ENCODE results near the gene PRR18. TPM values are rescaled to one million over a fixed set of nuclear protein-coding genes. Genes with fewer than 3 reads are reported as not detected.
A peak's percentile ranks its signal among the peaks of the same experiment; 100 is the strongest.

PRR18 gene
- total RNA-seq, 1 donor: not detected

DNA sequence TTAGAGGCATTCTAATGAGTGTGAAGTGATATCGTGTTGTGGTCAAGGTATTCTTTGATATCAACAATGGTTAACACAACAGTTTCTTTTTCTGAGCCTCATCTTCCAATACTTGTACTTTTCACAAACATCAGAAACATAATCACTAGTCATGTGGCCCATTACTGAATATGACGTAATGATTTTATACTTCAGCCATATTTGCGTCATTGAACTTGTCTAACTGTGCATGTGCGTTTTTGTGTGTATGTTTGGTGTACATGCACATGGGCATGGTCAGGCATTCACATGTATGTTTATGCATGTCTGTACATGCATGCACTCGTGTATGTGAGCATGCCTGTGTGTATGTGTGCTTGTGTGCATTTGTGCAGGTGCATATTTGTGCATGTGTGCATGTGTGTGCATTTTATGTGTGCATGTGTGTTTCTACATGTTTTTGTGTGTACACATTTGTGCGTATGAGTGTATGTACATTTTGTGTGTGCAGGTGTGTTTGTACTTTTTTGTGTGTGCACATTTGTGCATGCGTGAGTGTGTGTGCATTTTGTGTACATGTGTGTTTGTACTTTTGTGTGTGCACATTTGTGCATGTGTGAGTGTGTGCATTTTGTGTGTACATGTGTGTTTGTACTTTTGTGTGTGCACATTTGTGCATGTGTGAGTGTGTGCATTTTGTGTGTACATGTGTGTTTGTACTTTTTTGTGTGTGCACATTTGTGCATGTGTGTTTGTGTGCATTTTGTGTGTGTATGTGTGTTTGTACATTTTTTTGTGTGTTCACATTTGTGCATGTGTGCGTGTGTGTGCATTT, 29.4 kb downstream of the PRR18 start:
- Histone ChIP-seq H2AFZ (ENCODE audit: low read length) (no peak overlapping the region), H3K4me1 (ENCODE audit: insufficient read depth, low read length) (peaks cover 6% of the 10 kb centered on the region), H3K27me3 (ENCODE audit: insufficient read depth, low read length) (no peaks in the 10 kb centered on the region), H3K4me2 (ENCODE audit: insufficient read depth, low read length) (no peak overlapping the region), H3K27ac (ENCODE audit: low read depth, low read length) (no peak overlapping the region), H3K9me3 (ENCODE audit: low read depth, low read length) (no peaks in the 10 kb centered on the region), H3K36me3 (ENCODE audit: insufficient read depth, low read length) (no peaks in the 10 kb centered on the region), H3K4me3 (ENCODE audit: insufficient read depth, low read length) (no peak overlapping the region), H4K20me1 (ENCODE audit: insufficient read depth, low read length) (no peaks in the 10 kb centered on the region), H3K79me2 (ENCODE audit: insufficient read depth, low read length) (no peaks in the 10 kb centered on the region)
- no peak for DNase-seq (ENCODE audit: insufficient read length, low spot score, missing footprints)
- TF ChIP-seq, protein P1, sequence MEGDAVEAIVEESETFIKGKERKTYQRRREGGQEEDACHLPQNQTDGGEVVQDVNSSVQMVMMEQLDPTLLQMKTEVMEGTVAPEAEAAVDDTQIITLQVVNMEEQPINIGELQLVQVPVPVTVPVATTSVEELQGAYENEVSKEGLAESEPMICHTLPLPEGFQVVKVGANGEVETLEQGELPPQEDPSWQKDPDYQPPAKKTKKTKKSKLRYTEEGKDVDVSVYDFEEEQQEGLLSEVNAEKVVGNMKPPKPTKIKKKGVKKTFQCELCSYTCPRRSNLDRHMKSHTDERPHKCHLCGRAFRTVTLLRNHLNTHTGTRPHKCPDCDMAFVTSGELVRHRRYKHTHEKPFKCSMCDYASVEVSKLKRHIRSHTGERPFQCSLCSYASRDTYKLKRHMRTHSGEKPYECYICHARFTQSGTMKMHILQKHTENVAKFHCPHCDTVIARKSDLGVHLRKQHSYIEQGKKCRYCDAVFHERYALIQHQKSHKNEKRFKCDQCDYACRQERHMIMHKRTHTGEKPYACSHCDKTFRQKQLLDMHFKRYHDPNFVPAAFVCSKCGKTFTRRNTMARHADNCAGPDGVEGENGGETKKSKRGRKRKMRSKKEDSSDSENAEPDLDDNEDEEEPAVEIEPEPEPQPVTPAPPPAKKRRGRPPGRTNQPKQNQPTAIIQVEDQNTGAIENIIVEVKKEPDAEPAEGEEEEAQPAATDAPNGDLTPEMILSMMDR (IDR thresholded peaks at IDR 0.05; ENCODE audit: extremely low read depth, low read depth, low read length): no peak

DNA sequence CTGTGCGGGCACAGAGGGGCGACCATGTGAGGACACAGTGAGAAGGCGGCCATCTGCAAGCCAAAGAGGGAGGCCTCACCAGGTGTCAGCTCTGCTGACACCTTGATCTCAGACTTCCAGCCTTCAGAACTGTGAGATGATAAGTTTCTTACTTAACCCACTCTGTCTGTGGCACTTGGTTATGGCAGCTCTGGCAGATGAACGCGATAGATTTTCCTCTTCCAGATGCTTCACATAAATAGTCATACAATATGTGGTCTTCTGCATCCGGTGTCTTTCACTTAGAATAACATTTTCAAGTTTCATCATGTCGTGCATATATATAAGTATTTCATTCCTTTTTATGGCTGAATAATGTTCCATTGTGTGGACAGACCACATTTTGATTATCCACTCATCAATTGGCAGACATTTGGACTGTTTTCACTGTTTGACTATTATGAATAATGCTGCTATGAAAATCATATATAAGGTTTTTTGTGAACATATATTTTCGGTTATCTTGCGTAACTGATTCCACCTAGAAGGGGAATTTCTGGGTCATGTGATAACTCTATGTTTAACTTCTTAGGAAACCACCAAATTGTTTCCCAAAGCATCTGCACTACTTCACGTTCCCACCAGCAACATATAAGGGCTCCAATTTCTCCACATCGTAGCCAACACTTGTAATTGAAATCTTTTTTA, 30.2 kb downstream of the PRR18 start:
- DNase-seq (ENCODE audit: insufficient read length, low spot score, missing footprints): no peak
- Histone ChIP-seq H3K36me3 (ENCODE audit: insufficient read depth, low read length) (no peaks in the 10 kb centered on the region), H3K27me3 (ENCODE audit: insufficient read depth, low read length) (no peaks in the 10 kb centered on the region), H3K9me3 (ENCODE audit: low read depth, low read length) (no peaks in the 10 kb centered on the region), H3K4me2 (ENCODE audit: insufficient read depth, low read length) (no peak overlapping the region), H2AFZ (ENCODE audit: low read length) (no peak overlapping the region), H3K27ac (ENCODE audit: low read depth, low read length) (no peak overlapping the region), H3K79me2 (ENCODE audit: insufficient read depth, low read length) (no peaks in the 10 kb centered on the region), H4K20me1 (ENCODE audit: insufficient read depth, low read length) (no peaks in the 10 kb centered on the region), H3K4me3 (ENCODE audit: insufficient read depth, low read length) (no peak overlapping the region), H3K4me1 (ENCODE audit: insufficient read depth, low read length) (peaks cover 6% of the 10 kb centered on the region)
- TF ChIP-seq, protein P1 (IDR thresholded peaks at IDR 0.05; ENCODE audit: extremely low read depth, low read depth, low read length): no peak

DNA sequence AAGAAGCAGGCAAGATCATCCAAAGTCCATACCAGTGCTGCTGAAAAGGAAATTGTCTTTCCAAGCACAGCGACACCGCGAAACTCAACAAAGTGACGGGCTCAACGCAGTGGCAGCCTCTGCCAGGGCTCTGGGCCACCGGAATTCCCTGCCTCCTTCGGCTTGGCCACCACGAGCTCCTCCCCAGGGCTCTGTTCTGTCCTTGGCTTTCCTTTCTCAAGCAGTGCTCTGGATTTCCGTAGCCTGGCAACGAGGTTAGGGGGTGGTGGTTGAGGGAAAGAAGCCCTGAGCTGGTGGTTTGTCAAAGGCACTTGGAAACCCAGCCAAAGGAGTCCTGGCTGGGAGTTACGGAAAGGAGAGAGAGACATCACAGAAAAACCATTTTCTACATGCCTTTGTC, 31.2 kb downstream of the PRR18 start:
- Histone ChIP-seq H3K4me3 (ENCODE audit: insufficient read depth, low read length) (peak overlapping the region; percentile 51), H3K27ac (ENCODE audit: low read depth, low read length) (no peak overlapping the region), H3K4me1 (ENCODE audit: insufficient read depth, low read length) (peaks cover 6% of the 10 kb centered on the region), H3K27me3 (ENCODE audit: insufficient read depth, low read length) (no peaks in the 10 kb centered on the region), H3K79me2 (ENCODE audit: insufficient read depth, low read length) (no peaks in the 10 kb centered on the region), H2AFZ (ENCODE audit: low read length) (peak overlapping the region; percentile 90), H3K4me2 (ENCODE audit: insufficient read depth, low read length) (peak overlapping the region; percentile 78), H3K36me3 (ENCODE audit: insufficient read depth, low read length) (no peaks in the 10 kb centered on the region), H4K20me1 (ENCODE audit: insufficient read depth, low read length) (no peaks in the 10 kb centered on the region), H3K9me3 (ENCODE audit: low read depth, low read length) (no peaks in the 10 kb centered on the region)
- TF ChIP-seq, protein P1 (IDR thresholded peaks at IDR 0.05; ENCODE audit: extremely low read depth, low read depth, low read length): no peak
- peak; percentile 82 for DNase-seq (ENCODE audit: insufficient read length, low spot score, missing footprints)

DNA sequence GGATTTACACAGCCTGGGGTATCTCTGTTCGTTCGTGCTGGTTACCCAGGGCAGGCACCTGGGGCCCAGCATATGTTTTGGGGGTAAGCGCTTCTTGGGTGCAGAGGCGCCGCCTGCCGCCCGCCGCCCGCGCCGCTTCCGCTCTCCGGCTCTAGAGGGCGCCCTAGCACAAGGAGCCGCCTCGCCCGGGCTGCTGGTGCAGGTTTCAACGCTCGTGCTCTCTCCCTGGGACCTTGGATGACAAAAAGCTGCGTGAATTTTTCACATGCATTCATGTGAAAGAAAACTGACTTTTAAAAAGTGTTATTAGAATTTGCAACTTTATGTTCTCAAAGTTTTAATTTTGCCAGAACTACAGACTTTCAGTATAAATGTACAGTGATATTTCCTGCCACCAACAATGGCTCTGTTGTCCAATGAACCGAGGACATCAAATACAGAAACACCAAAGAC, 32.5 kb downstream of the PRR18 start:
- H3K4me2 ChIP-seq (ENCODE audit: insufficient read depth, low read length): no peak overlapping the region
- no peak overlapping the region for H3K27ac ChIP-seq (ENCODE audit: low read depth, low read length)
- peak; percentile 97 for DNase-seq (ENCODE audit: insufficient read length, low spot score, missing footprints)
- no peaks in the 10 kb centered on the region for H3K27me3 ChIP-seq (ENCODE audit: insufficient read depth, low read length)
- no peaks in the 10 kb centered on the region for H3K36me3 ChIP-seq (ENCODE audit: insufficient read depth, low read length)
- H3K9me3 ChIP-seq (ENCODE audit: low read depth, low read length): no peaks in the 10 kb centered on the region
- TF ChIP-seq, protein P1 (IDR thresholded peaks at IDR 0.05; ENCODE audit: extremely low read depth, low read depth, low read length): peak; percentile 88
- H3K4me1 ChIP-seq (ENCODE audit: insufficient read depth, low read length): peaks cover 6% of the 10 kb centered on the region
- H4K20me1 ChIP-seq (ENCODE audit: insufficient read depth, low read length): no peaks in the 10 kb centered on the region
- H2AFZ ChIP-seq (ENCODE audit: low read length): no peak overlapping the region
- H3K4me3 ChIP-seq (ENCODE audit: insufficient read depth, low read length): no peak overlapping the region
- no peaks in the 10 kb centered on the region for H3K79me2 ChIP-seq (ENCODE audit: insufficient read depth, low read length)

Measured in osteoblast (primary cell).